OCI-LY3 (cell line): ENCODE measurements around the gene TMEM205.

ENCODE experiments used
- CTCF ChIP-seq: fragments of 200-600, 300-600 bp; sonication (generic); IDR thresholded peaks from 2 replicates; pipeline ENCODE4 v1.5.1; 2014; ENCODE audit warnings: antibody characterized with exemption, low read length, low read depth
- EZH2phosphoT487 ChIP-seq: fragments of 200-600 bp; shearing (Covaris generic); IDR thresholded peaks from 2 replicates; pipeline ENCODE4 v1.6.1; 2018; ENCODE audit warnings: antibody characterized with exemption, mixed run types, low read depth

GRCh38 chr19:11299946-11300810, 45.9 kb downstream of the TMEM205 start:
- TF ChIP-seq CTCF (no peak), EZH2phosphoT487 (no peak)
